ENCODE data around the gene KIF21A.

KIF21A gene

GRCh38 chr12:39278426-39278825 is 164.5 kb downstream of the KIF21A start:
- no peak for TF ChIP-seq GATA1 (IDR thresholded peaks at IDR 0.05; ENCODE audit: low read depth, low read length)
- TF ChIP-seq POLR2A (IDR thresholded peaks at IDR 0.05; ENCODE audit: low read length) = no peak
- DNase-seq = no peak

GRCh38 chr12:39277416-39277815 is 165.5 kb downstream of the KIF21A start:
- TF ChIP-seq GATA1 (IDR thresholded peaks at IDR 0.05; ENCODE audit: low read depth, low read length) (no peak), POLR2A (IDR thresholded peaks at IDR 0.05; ENCODE audit: low read length) (no peak)
- DNase-seq = no peak

GRCh38 chr12:39275846-39276245 is 167.1 kb downstream of the KIF21A start:
- TF ChIP-seq POLR2A (IDR thresholded peaks at IDR 0.05; ENCODE audit: low read length) = no peak
- no peak for TF ChIP-seq GATA1 (IDR thresholded peaks at IDR 0.05; ENCODE audit: low read depth, low read length)
- DNase-seq = no peak

DNA sequence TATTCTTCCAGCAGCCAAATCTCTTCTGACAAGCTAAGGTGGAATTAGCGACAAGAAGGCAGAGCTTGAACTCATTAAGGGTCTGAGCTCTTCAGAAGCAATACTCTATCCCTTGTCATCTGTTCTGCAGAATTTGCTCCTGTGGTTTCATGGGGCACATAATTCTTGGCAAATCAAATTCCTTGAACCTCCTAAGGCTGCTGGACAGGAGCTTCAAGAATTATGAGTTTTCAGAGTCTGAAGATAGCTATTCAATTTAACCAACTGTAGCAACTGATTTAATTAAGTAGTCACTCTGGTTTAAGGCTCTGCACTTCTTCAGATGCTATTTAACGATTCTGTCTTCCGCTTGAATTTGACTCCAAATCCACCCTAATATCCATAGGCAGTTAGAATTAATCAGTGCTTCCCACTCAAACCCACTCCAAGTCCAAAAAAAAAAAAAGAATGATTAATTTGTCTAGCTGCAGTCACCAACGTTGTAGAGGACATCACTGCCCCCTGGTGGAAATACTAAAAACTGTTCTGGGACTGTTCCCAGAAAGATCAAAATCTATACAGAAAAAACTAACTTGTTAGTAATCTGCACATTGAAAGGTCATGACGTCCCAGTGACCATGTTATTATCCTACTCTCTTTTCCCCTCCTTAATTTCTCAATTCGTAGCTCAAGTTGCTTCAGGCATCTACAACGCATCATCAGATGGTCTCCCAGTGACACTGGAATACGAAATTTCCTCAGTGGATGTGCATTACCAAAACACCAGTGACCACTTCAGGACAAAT is 169.9 kb downstream of the KIF21A start:
- TF ChIP-seq GATA1 (IDR thresholded peaks at IDR 0.05; ENCODE audit: low read depth, low read length) (no peak), POLR2A (IDR thresholded peaks at IDR 0.05; ENCODE audit: low read length) (no peak)
- peak; percentile 1 to 31 for DNase-seq

DNA sequence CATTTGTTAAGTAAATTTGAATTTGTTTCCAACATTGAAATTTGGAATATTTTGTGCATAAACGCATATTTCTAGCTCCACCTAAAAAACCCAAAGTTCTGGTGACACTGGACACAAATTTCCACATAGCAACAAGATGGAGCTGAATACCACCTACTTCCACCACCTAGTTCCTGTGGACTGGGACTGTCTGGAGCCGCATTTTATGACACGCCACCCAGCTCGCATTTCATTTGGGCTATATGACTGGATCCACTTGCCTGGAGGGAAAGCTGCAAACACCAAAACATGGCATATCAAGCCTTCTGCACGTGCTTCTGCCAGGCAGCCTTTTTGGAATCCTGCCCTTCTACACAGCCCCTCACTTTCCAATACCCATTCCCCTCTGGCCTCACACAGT is 173.4 kb downstream of the KIF21A start:
- no peak for DNase-seq
- TF ChIP-seq POLR2A (IDR thresholded peaks at IDR 0.05; ENCODE audit: low read length) (no peak), GATA1 (IDR thresholded peaks at IDR 0.05; ENCODE audit: low read depth, low read length) (no peak)

DNA sequence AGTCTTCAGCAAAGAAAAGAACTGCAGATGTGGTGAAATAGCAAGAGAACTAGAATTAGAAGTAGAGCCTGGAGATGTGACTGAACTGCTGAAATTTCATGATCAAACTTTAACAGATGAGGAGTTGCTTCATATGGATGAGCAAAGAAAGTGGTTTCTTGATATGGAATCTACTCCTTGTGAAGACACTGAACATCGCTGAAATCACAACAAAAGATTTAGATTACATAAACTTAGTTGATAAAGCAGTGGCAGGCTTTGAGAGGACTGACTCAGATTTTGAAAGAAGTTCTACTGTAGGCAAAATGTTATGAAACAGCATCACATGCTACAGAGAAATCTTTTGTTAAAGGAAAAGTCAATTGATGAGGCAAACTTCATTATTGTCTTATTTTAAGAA is 175.0 kb downstream of the KIF21A start:
- no peak for TF ChIP-seq POLR2A (IDR thresholded peaks at IDR 0.05; ENCODE audit: low read length)
- TF ChIP-seq GATA1 (IDR thresholded peaks at IDR 0.05; ENCODE audit: low read depth, low read length) = no peak

GRCh38 chr12:39252628-39253027 is 190.3 kb downstream of the KIF21A start:
- TF ChIP-seq GATA1 (IDR thresholded peaks at IDR 0.05; ENCODE audit: low read depth, low read length) = no peak
- TF ChIP-seq POLR2A (IDR thresholded peaks at IDR 0.05; ENCODE audit: low read length) = no peak
- no peak for DNase-seq

More for the DNA sequence above, 175.0 kb downstream of the KIF21A start:
- DNase-seq = no peak
